Measurements from ENCODE around the gene ZFYVE9. TPM values are rescaled to one million over a fixed set of nuclear protein-coding genes. Genes with fewer than 3 reads are reported as not detected.

The ZFYVE9 gene
- total and polyA plus RNA-seq, 2 of the 13 experiments (the other 11 are each of a cell fraction or from before 2014, with no cell fraction given) = 9.2 to 19.8 TPM

GRCh38 chr1:52366517-52366827 lies 224.6 kb downstream of the ZFYVE9 start (continued):
- TF ChIP-seq SIN3B (IDR thresholded peaks at IDR 0.05; ENCODE audit: low read length) (no peak), EP300 (IDR thresholded peaks at IDR 0.05; ENCODE audit: low read depth in 2 of 2, low read length in 2 of 2) (no peak), EP300 (CRISPR knock-in tag; IDR thresholded peaks at IDR 0.05; ENCODE audit: borderline replicate concordance) (no peak), ZSCAN22 (CRISPR knock-in tag; IDR thresholded peaks at IDR 0.05) (no peak), ETV5 (CRISPR knock-in tag; IDR thresholded peaks at IDR 0.05; ENCODE audit: borderline replicate concordance) (no peak), TFE3 (CRISPR knock-in tag; IDR thresholded peaks at IDR 0.05) (no peak), NCOA5 (CRISPR knock-in tag; IDR thresholded peaks at IDR 0.05) (no peak), PRDM10 (CRISPR knock-in tag; IDR thresholded peaks at IDR 0.05; ENCODE audit: low read depth) (no peak), CTCF (CRISPR knock-in tag; IDR thresholded peaks at IDR 0.05) (no peak), TEAD3 (CRISPR knock-in tag; optimal IDR thresholded peaks at IDR 0.05; ENCODE audit: borderline replicate concordance) (no peak), ARID5B (CRISPR knock-in tag; IDR thresholded peaks at IDR 0.05) (no peak), ZNF883 (CRISPR knock-in tag; IDR thresholded peaks at IDR 0.05; ENCODE audit: not compliant biosample characterization) (no peak), ZMAT3 (CRISPR knock-in tag; conservative IDR thresholded peaks at IDR 0.05) (no peak), ZNF30 (CRISPR knock-in tag; IDR thresholded peaks at IDR 0.05) (no peak), ZSCAN9 (CRISPR knock-in tag; IDR thresholded peaks at IDR 0.05; ENCODE audit: borderline replicate concordance) (no peak), HCFC1 (IDR thresholded peaks at IDR 0.05; ENCODE audit: low read depth, low read length) (no peak), AGO2 (optimal IDR thresholded peaks at IDR 0.05; ENCODE audit: low read depth, low read length) (no peak), KDM3A (CRISPR knock-in tag; IDR thresholded peaks at IDR 0.05; ENCODE audit: low read depth) (no peak), TOPORS (CRISPR knock-in tag; IDR thresholded peaks at IDR 0.05) (0 out of 2 replicates have a peak, but pooled peaks have one; percentile 50), ZNF776 (CRISPR knock-in tag; IDR thresholded peaks at IDR 0.05) (no peak), U2AF1 (optimal IDR thresholded peaks at IDR 0.05; ENCODE audit: low read depth, low read length) (no peak)

Data from HepG2 (cell line).